Measurements from ENCODE around the gene ASB17. TPM values are rescaled to one million over a fixed set of nuclear protein-coding genes. Genes with fewer than 3 reads are reported as not detected.

ASB17 gene
- not detected for total RNA-seq

- H3K27me3 ChIP-seq, result no peaks in the 10 kb centered on the region
- TF ChIP-seq POLR2AphosphoS5 (IDR thresholded peaks at IDR 0.05; ENCODE audit: insufficient read depth in 1 of 2, low read depth in 1 of 2) (no peak), POLR2A (IDR thresholded peaks at IDR 0.05) (no peak)
- TF ChIP-seq, protein P1, sequence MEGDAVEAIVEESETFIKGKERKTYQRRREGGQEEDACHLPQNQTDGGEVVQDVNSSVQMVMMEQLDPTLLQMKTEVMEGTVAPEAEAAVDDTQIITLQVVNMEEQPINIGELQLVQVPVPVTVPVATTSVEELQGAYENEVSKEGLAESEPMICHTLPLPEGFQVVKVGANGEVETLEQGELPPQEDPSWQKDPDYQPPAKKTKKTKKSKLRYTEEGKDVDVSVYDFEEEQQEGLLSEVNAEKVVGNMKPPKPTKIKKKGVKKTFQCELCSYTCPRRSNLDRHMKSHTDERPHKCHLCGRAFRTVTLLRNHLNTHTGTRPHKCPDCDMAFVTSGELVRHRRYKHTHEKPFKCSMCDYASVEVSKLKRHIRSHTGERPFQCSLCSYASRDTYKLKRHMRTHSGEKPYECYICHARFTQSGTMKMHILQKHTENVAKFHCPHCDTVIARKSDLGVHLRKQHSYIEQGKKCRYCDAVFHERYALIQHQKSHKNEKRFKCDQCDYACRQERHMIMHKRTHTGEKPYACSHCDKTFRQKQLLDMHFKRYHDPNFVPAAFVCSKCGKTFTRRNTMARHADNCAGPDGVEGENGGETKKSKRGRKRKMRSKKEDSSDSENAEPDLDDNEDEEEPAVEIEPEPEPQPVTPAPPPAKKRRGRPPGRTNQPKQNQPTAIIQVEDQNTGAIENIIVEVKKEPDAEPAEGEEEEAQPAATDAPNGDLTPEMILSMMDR (IDR thresholded peaks at IDR 0.05), result no peak
- intact Hi-C loops (cut with DNase I), result no loop called here
- no peak within 1 kb of the TSS for H3K27ac ChIP-seq
- H3K9me3 ChIP-seq, result no peaks in the 10 kb centered on the region
- no peak within 1 kb of the TSS for H3K4me3 ChIP-seq
- H3K36me3 ChIP-seq, result no peaks in the 10 kb centered on the region
- DNase-seq (ENCODE audit: extremely low spot score in 2 of 2), result no peak
- H3K4me1 ChIP-seq, result no peaks in the 10 kb centered on the region
Observed at GRCh38 chr1:75932304-75932703, at the start of gene ASB17. TSS of gene ASB17 (minus strand) at chr1:75932404. CDS start at chr1:75932291, 113 bp downstream.

DNA sequence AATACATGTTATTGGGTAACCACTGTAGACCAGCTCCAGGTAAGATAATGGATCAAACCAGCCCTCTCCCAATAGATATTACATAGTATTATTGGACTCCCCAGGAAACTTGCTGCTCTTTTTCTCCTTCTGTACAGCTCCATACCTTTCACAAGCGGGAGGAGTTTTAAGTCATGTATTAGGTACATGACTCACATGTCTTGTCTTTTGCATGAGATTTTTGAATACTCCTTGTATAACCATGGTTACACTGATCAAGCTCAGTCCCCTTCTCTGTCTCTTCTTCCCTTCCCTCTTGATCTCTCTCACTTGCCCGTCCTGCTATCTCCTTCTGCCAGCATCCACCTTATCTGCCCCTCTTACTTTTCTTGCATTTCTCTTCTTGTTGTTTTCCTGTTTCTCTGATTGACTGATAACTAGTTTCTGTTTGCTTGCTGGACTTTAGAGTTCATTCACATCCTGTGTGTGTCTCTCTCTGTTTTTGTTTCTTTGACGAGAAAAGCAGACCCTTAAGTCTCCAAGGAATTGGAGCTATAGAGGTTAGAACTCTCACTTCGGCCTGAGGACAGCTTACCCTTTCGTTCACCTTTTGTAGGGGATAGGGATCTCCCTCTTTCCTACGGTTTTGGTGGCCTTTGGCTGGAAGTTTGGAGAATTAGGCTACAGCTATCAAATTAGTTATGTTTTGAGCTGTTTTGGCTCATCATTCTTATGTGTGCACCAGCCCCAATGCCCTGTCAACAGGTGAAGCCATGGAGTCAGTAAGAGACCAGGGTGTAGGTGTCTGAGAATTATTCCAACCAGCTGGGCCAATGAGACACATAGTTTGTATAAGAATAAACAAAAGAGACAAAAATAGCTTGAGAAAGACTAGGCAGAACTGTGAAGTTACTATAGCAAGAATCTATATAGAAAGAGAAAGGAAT lies 49.0 kb upstream of the ASB17 start:
- Histone ChIP-seq H3K27ac (no peak overlapping the region), H3K9me3 (no peaks in the 10 kb centered on the region), H3K4me1 (no peaks in the 10 kb centered on the region), H3K4me3 (no peak overlapping the region), H3K27me3 (no peaks in the 10 kb centered on the region), H3K36me3 (no peaks in the 10 kb centered on the region)
- intact Hi-C loops (cut with DNase I), result no loop called here
- TF ChIP-seq POLR2A (IDR thresholded peaks at IDR 0.05) (no peak), POLR2AphosphoS5 (IDR thresholded peaks at IDR 0.05; ENCODE audit: insufficient read depth in 1 of 2, low read depth in 1 of 2) (no peak)
- TF ChIP-seq, protein P1 (IDR thresholded peaks at IDR 0.05), result no peak
- DNase-seq (ENCODE audit: extremely low spot score in 2 of 2), result no peak

GRCh38 chr1:75970631-75971030 lies 38.4 kb upstream of the ASB17 start:
- DNase-seq (ENCODE audit: extremely low spot score in 2 of 2), result no peak
- Histone ChIP-seq H3K9me3 (no peaks in the 10 kb centered on the region), H3K4me1 (no peaks in the 10 kb centered on the region), H3K27ac (no peak overlapping the region), H3K4me3 (no peak overlapping the region), H3K27me3 (no peaks in the 10 kb centered on the region), H3K36me3 (no peaks in the 10 kb centered on the region)
- no peak for TF ChIP-seq POLR2A (IDR thresholded peaks at IDR 0.05)
- TF ChIP-seq, protein P1 (IDR thresholded peaks at IDR 0.05), result no peak
- TF ChIP-seq POLR2AphosphoS5 (IDR thresholded peaks at IDR 0.05; ENCODE audit: insufficient read depth in 1 of 2, low read depth in 1 of 2), result no peak
- intact Hi-C loops (cut with DNase I), result no loop called here

- Histone ChIP-seq H3K27me3 (no peaks in the 10 kb centered on the region), H3K4me1 (no peaks in the 10 kb centered on the region), H3K36me3 (no peaks in the 10 kb centered on the region), H3K9me3 (no peaks in the 10 kb centered on the region), H3K4me3 (no peak overlapping the region), H3K27ac (no peak overlapping the region)
- DNase-seq (ENCODE audit: extremely low spot score in 2 of 2), result no peak
- TF ChIP-seq, protein P1 (IDR thresholded peaks at IDR 0.05), result no peak
- no peak for TF ChIP-seq POLR2AphosphoS5 (IDR thresholded peaks at IDR 0.05; ENCODE audit: insufficient read depth in 1 of 2, low read depth in 1 of 2)
- intact Hi-C loops (cut with DNase I), result no loop called here
Observed at GRCh38 chr1:75969550-75969949, 37.3 kb upstream of the ASB17 start.

DNA sequence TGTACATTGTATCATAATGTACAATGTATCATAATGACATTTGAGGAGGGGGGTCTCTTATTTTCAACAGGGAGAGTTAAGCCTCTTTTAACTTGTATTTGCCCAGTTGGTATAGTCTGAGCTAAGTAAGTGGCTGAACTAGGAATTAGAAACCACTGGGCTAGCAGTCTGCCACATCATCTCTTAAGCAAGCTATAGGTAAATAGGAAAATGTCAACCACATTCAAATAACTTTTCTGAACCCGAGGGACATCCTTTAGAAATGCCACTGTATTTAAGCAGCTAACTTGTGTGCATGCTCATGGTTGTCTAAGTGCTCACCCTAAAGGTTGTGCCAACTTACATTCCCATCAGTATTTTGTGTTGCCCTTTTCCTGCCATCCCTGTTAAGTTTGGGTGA lies 35.5 kb upstream of the ASB17 start:
- TF ChIP-seq POLR2AphosphoS5 (IDR thresholded peaks at IDR 0.05; ENCODE audit: insufficient read depth in 1 of 2, low read depth in 1 of 2) (no peak), POLR2A (IDR thresholded peaks at IDR 0.05) (no peak)
- TF ChIP-seq, protein P1 (IDR thresholded peaks at IDR 0.05), result no peak
- no peaks in the 10 kb centered on the region for H3K9me3 ChIP-seq
- DNase-seq (ENCODE audit: extremely low spot score in 2 of 2), result no peak
- H3K27ac ChIP-seq, result no peak overlapping the region
- H3K4me3 ChIP-seq, result no peak overlapping the region
- H3K27me3 ChIP-seq, result no peaks in the 10 kb centered on the region
- no peaks in the 10 kb centered on the region for H3K36me3 ChIP-seq
- intact Hi-C loops (cut with DNase I), result no loop called here
- no peaks in the 10 kb centered on the region for H3K4me1 ChIP-seq
